Sigmoid colon (tissue), 3 donors: ENCODE measurements around the gene TXNRD3.

Source experiments
- POLR2A ChIP-seq, 2 donors: fragments of 450-650 bp; IDR thresholded peaks; one replicate each; pipeline ENCODE4 v1.6.1; 2016; ENCODE audit warnings: antibody characterized with exemption in 2 of 2, mild to moderate bottlenecking in 2 of 2, moderate library complexity in 2 of 2
- TF ChIP-seq, protein P1 (sequence below), 4 experiments: fragments of 450-650 bp in 3 of 4; fragments of 200-600 bp in 1 of 4; IDR thresholded peaks; one replicate each; pipeline ENCODE4 v1.5.1; 2016 to 2019; ENCODE audit warnings: antibody characterized with exemption in 4 of 4, mild to moderate bottlenecking in 3 of 4, moderate library complexity in 2 of 4

DNA sequence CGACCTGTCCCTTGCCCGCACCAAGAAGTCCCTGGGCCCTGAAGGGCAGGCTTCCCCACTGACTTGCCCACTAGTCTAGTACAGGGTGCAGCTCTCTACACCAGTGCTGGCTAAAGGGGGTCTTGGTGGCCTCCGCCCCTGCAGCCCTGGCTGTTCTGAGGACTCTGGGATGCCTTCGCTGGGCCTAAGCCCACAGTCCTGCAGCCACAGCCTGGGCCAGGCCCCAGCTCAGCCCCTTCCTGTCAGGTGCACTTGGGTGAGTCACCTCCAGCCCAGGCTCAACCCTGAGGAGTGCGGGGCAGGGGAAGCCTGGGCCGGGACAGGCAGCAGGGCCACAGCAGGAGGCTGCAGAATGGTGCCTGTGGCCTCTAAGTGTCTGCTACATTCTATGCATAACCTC, 97.2 kb downstream of the TXNRD3 start:
- TF ChIP-seq, protein P1, sequence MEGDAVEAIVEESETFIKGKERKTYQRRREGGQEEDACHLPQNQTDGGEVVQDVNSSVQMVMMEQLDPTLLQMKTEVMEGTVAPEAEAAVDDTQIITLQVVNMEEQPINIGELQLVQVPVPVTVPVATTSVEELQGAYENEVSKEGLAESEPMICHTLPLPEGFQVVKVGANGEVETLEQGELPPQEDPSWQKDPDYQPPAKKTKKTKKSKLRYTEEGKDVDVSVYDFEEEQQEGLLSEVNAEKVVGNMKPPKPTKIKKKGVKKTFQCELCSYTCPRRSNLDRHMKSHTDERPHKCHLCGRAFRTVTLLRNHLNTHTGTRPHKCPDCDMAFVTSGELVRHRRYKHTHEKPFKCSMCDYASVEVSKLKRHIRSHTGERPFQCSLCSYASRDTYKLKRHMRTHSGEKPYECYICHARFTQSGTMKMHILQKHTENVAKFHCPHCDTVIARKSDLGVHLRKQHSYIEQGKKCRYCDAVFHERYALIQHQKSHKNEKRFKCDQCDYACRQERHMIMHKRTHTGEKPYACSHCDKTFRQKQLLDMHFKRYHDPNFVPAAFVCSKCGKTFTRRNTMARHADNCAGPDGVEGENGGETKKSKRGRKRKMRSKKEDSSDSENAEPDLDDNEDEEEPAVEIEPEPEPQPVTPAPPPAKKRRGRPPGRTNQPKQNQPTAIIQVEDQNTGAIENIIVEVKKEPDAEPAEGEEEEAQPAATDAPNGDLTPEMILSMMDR (IDR thresholded peaks at IDR 0.05): no peak
- TF ChIP-seq POLR2A (IDR thresholded peaks at IDR 0.05): no peak
